Smooth muscle cell (in vitro differentiated cells): ENCODE data around the gene ZNF101. TPM values are rescaled to one million over a fixed set of nuclear protein-coding genes. Genes with fewer than 3 reads are reported as not detected.

ENCODE experiments used
- DNase-seq: peaks from one replicate; lab custom pipeline; 2025; ENCODE audit not compliant: unreplicated experiment; lab: John Stamatoyannopoulos, UW
- H2AFZ ChIP-seq: fragments of 200-600 bp; sonication (generic); 2 replicates; pipeline ENCODE4 v1.6.0; 2016; ENCODE audit warnings: antibody characterized with exemption, low read depth, mild to moderate bottlenecking
- H3F3A ChIP-seq: fragments of 200-600 bp; sonication (generic); 2 replicates; pipeline ENCODE4 v1.6.0; 2017; ENCODE audit warnings: antibody characterized with exemption, low read depth
- H3K27ac ChIP-seq: fragments of 200-600 bp; sonication (generic); 2 replicates; pipeline ENCODE4 v1.5.1; 2016; ENCODE audit warnings: low read depth, mild to moderate bottlenecking
- H3K27me3 ChIP-seq: fragments of 200-600 bp; sonication (generic); 2 replicates; pipeline ENCODE4 v1.6.1; 2016; ENCODE audit warnings: low read depth, mild to moderate bottlenecking
- H3K36me3 ChIP-seq: fragments of 200-600 bp; sonication (generic); 2 replicates; pipeline ENCODE4 v1.5.1; 2016; ENCODE audit warnings: low read depth
- H3K4me1 ChIP-seq: fragments of 200-600 bp; sonication (generic); 2 replicates; pipeline ENCODE4 v1.5.1; 2016; ENCODE audit warnings: low read depth
- H3K4me2 ChIP-seq: fragments of 200-600 bp; sonication (generic); 2 replicates; pipeline ENCODE4 v1.6.0; 2016; ENCODE audit warnings: mild to moderate bottlenecking
- H3K4me3 ChIP-seq: fragments of 200-600 bp; sonication (generic); 2 replicates; pipeline ENCODE4 v1.5.1; 2016; ENCODE audit warnings: mild to moderate bottlenecking
- H3K79me2 ChIP-seq: fragments of 200-600 bp; sonication (generic); 2 replicates; pipeline ENCODE4 v1.6.0; 2016; ENCODE audit warnings: low read depth, mild to moderate bottlenecking
- H3K9ac ChIP-seq: fragments of 200-600 bp; sonication (generic); 2 replicates; pipeline ENCODE4 v1.6.0; 2016; ENCODE audit warnings: low read depth
- H3K9me3 ChIP-seq: fragments of 200-600 bp; sonication (generic); replicated peaks from 2 replicates; pipeline ENCODE4 v1.5.1; 2016; ENCODE audit warnings: low read depth
- H4K20me1 ChIP-seq: fragments of 200-600 bp; sonication (generic); 2 replicates; pipeline ENCODE4 v1.6.0; 2016; ENCODE audit warnings: low read depth
- CTCF ChIP-seq: fragments of 200-600 bp; sonication (generic); IDR thresholded peaks from 2 replicates; pipeline ENCODE4 v1.5.1; 2017; ENCODE audit warnings: borderline replicate concordance, mild to moderate bottlenecking, antibody characterized with exemption; ENCODE audit not compliant: insufficient read depth, poor library complexity, severe bottlenecking
- WGBS: methylation state at CpG from one replicate; pipeline ENCODE4 v1.1.7; 2016; ENCODE audit warnings: low lambda C conversion rate; 5-methylcytosine and 5-hydroxymethylcytosine counted together
- polyA plus RNA-seq: library from polyadenylated mRNA; unstranded; fragments of >200 nt; fragmentation: Nextera tagmentation; extraction: Ambion mirVana; gene quantifications from 2 replicates; pipeline ENCODE4 v1.2.1, GENCODE V29; 2016
- total RNA-seq: library from RNA; depleted of rRNA; stranded (reverse); fragments of >200 nt; gene quantifications from 2 replicates; pipeline ENCODE4 v1.2.3, GENCODE V29; 2014

Gene ZNF101
- total and polyA plus RNA-seq, 2 experiments from 2014 or later: 0.83 to 5.4 TPM

GRCh38 chr19:19655641-19656343 lies 12.8 kb upstream of the ZNF101 start:
- no peak overlapping the region for H3K4me3 ChIP-seq
- H4K20me1 ChIP-seq: peaks cover 14% of the 10 kb centered on the region
- H3K27ac ChIP-seq: no peak overlapping the region
- H3K9ac ChIP-seq: no peak overlapping the region
- H3K4me2 ChIP-seq: no peak overlapping the region
- TF ChIP-seq CTCF: no peak
- H3K36me3 ChIP-seq: no peaks in the 10 kb centered on the region
- H3K79me2 ChIP-seq: peaks cover 9% of the 10 kb centered on the region
- WGBS: 97% methylated on average over 25 of the region's 27 CpGs
- no peak for DNase-seq
- H2AFZ ChIP-seq: no peak overlapping the region
- no peaks in the 10 kb centered on the region for H3F3A ChIP-seq
- H3K9me3 ChIP-seq: no peaks in the 10 kb centered on the region
- no peaks in the 10 kb centered on the region for H3K4me1 ChIP-seq
- H3K27me3 ChIP-seq: no peaks in the 10 kb centered on the region

DNA sequence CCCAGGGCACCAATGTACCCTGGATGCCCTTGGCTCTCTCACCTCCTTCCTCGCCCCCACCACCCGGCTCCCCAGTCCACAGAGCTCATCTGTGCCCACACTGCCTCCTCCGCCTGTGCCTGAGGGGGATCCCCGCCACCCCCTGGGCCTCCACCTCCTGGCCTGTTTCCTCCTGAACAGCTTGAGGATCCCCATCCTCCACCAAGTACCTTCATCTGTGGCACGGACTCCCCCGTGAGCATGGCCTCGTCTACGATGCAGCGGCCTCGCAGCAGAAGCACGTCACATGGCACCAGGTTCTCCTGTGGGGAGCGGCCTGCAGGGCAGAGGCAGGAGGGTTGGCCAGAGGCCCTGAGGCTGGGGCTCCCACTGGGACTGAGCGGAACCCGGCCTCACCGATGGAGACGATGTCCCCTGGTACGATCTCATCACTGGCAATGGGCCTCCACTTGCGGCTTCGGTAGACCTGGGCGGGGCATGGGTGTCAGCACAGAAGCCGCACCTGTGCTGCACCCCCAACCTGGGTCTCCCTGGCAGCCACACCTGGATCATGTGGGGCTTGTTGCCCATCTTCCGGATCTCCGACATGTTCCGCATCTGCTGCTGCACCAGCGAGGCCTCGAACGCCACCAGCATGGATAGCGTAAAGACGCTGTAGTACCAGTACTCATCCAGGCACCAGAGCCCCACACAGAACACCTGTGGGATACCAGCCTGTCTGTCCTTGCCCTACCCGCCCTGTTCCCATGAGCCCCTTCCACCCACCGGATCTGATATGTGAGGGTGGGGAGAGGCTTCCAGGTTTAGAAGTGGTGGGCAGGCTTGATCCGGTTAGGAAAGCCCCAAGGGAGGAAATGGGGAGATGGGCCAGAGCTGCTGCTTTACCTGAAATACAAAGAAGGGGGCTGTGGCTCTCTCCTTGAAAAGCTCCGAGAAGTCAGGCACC lies 11.9 kb upstream of the ZNF101 start:
- H3K27ac ChIP-seq: no peak overlapping the region
- H3K4me2 ChIP-seq: no peak overlapping the region
- 98% methylated on average over 33 of the region's 33 CpGs for WGBS
- no peak for TF ChIP-seq CTCF
- no peak overlapping the region for H3K9ac ChIP-seq
- peaks cover 22% of the 10 kb centered on the region for H4K20me1 ChIP-seq
- no peaks in the 10 kb centered on the region for H3F3A ChIP-seq
- H3K4me3 ChIP-seq: no peak overlapping the region
- no peaks in the 10 kb centered on the region for H3K36me3 ChIP-seq
- peaks cover 18% of the 10 kb centered on the region for H3K79me2 ChIP-seq
- peaks cover 4% of the 10 kb centered on the region for H3K4me1 ChIP-seq
- H3K9me3 ChIP-seq: no peaks in the 10 kb centered on the region
- H2AFZ ChIP-seq: no peak overlapping the region
- no peak for DNase-seq
- no peaks in the 10 kb centered on the region for H3K27me3 ChIP-seq

DNA sequence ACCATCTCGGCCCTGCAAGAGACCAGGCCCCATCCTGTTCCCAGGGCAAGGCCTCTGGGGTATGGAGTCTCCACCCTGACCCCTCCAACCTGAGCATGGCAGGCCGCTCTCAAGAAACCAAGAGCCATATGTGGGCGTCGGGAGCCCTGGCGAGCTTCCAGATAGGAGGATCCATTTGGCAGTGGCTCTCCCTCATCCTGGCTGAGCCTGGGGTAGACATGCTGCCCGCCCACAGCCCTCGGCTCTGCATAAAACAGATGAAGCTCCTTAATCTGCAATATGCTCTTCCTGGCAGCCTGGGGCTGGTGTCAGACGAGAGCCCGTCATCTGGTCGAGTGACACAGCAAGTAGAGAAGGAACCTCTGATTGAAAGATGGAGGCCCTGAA lies 11.2 kb upstream of the ZNF101 start:
- 76% methylated on average over 10 of the region's 10 CpGs for WGBS
- no peak for TF ChIP-seq CTCF
- Histone ChIP-seq H2AFZ (no peak overlapping the region), H3K9me3 (no peaks in the 10 kb centered on the region), H3F3A (no peaks in the 10 kb centered on the region), H3K4me2 (no peak overlapping the region), H3K4me3 (no peak overlapping the region), H3K9ac (no peak overlapping the region), H4K20me1 (peaks cover 27% of the 10 kb centered on the region), H3K27me3 (no peaks in the 10 kb centered on the region), H3K27ac (no peak overlapping the region), H3K36me3 (no peaks in the 10 kb centered on the region), H3K4me1 (peaks cover 11% of the 10 kb centered on the region), H3K79me2 (peaks cover 25% of the 10 kb centered on the region)
- DNase-seq: no peak
